ENCODE results near the gene UCN.
A peak's percentile ranks its signal among the peaks of the same experiment; 100 is the strongest.

UCN gene

DNA sequence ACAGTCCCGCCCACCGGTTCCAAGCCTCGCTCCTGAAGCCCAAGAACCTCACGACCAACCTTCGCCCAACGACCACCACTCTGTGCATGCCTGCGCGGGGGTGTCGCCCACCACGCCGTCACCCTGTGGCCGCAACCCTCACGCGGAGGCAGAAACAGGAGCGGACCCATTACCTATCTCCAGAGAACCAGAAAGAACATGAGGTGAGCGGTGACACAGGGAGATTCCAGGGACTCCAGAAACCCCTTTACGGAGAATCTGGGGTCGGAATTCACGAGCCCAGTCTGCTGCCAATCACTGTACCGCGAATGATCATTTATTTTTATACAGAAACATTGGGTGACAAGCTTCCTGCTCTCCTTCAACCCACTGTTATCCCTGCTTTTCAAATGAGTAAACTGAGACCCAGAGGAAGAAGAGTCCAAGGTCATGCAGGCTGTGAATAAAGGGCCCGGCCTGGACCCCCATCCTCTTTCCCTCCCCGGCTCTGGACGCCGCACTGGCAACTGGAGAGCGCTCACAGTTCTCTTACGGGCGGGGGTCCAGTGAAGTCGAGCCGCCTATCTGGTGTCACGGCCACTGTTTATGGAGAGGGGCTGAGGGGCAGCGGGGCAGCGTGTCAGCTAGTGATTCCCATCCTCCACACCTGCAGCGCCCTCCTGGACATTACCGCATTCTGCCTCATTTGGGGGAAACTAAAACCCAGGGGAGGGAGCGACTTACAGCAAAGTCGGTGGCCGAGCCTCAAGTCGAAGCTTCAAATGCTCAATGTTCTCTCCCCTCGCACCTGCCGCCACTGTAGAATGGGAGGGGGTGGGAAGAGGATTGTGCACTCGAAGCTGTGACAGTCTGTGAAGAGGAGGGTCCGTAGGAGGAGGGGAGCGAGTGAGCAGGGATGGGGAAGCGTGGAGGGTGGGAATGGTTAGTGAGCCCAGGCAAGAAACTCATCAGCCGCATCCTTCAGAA, 44.7 kb downstream of the UCN start:
- H4K20me1 ChIP-seq (ENCODE audit: control insufficient read depth, insufficient read depth, low read depth, low read length): no peaks in the 10 kb centered on the region
- H3K79me2 ChIP-seq (ENCODE audit: control insufficient read depth, low read length): no peaks in the 10 kb centered on the region
- H3K4me2 ChIP-seq (ENCODE audit: low read length): peak overlapping the region; percentile 89
- H3K4me1 ChIP-seq (ENCODE audit: control insufficient read depth, low read length): peaks cover 33% of the 10 kb centered on the region
- H3K4me3 ChIP-seq (ENCODE audit: low read length): peak overlapping the region; percentile 78
- H3K27me3 ChIP-seq (ENCODE audit: control insufficient read depth, low read length): peaks cover 73% of the 10 kb centered on the region
- no peaks in the 10 kb centered on the region for H3K9me2 ChIP-seq (replicated peaks; ENCODE audit: control insufficient read depth, low read length)
- H3K36me3 ChIP-seq (ENCODE audit: control insufficient read depth, low read length): no peaks in the 10 kb centered on the region
- no peak overlapping the region for H3K27ac ChIP-seq (ENCODE audit: low read depth, low read length)
- no peaks in the 10 kb centered on the region for H3F3A ChIP-seq (ENCODE audit: control insufficient read depth, insufficient read depth)
- TF ChIP-seq EZH2phosphoT487 (IDR thresholded peaks at IDR 0.05; ENCODE audit: borderline replicate concordance, low read length): peak; percentile 99
- TF ChIP-seq, protein P1, sequence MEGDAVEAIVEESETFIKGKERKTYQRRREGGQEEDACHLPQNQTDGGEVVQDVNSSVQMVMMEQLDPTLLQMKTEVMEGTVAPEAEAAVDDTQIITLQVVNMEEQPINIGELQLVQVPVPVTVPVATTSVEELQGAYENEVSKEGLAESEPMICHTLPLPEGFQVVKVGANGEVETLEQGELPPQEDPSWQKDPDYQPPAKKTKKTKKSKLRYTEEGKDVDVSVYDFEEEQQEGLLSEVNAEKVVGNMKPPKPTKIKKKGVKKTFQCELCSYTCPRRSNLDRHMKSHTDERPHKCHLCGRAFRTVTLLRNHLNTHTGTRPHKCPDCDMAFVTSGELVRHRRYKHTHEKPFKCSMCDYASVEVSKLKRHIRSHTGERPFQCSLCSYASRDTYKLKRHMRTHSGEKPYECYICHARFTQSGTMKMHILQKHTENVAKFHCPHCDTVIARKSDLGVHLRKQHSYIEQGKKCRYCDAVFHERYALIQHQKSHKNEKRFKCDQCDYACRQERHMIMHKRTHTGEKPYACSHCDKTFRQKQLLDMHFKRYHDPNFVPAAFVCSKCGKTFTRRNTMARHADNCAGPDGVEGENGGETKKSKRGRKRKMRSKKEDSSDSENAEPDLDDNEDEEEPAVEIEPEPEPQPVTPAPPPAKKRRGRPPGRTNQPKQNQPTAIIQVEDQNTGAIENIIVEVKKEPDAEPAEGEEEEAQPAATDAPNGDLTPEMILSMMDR (IDR thresholded peaks at IDR 0.05; ENCODE audit: low read depth, low read length, poor library complexity, severe bottlenecking): no peak
- no peaks in the 10 kb centered on the region for H3K9me3 ChIP-seq (ENCODE audit: control insufficient read depth, insufficient read depth, low read length)

DNA sequence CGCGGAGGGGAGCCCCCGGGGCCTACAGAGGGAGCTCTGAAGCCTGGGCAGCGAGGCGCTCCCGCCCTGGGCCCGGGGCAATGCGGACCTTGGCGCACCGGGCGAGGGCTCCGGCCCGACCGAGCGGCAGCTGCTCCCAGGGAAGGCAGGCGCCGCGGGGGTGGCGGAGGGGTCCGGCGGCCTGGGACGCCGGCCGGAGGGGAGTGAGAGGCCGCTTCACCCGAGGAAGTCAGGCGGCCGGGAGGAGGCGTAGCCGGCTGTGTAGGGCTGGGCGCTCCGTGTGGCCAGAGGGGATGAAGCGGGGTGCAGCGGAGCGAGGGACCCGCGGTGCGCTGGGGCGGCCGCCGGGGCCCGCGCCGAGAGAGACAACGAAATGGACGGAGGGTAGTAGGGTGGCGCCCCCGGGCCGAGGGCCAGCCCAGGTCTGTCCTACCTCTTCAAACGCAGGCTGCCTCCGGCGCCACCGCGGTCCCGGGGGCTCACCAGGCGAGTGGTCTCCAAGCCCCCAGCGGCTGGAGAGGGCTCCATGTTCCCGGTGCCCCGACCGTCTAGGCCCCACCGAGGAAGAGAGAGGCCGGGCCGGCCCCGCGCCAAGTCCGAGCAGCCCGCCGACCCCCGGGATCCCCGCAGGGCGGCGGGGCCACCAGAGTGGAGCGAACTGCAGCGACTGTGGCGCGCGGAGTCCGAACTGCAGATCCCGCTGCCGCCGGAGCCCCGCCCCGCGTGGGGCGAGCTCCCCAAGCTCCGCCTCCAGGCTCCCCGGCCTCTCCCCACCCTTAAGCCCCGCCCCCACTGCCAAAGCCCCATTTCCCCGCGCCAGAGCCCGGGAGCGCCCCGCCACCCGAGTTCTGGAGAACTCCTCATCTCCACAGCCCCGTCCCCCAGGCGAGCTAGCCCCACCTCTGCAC, 45.6 kb downstream of the UCN start, which contains the start of gene SLC30A3:
Gene SLC30A3, minus strand, starts transcription at position 669 of the 908 bp plus-strand sequence. Its CDS starts 141 bp downstream, at position 528.
- no peaks in the 10 kb centered on the region for H3K9me3 ChIP-seq (ENCODE audit: control insufficient read depth, insufficient read depth, low read length)
- TF ChIP-seq EZH2phosphoT487 (IDR thresholded peaks at IDR 0.05; ENCODE audit: borderline replicate concordance, low read length): peak; percentile 93; the same call in 1 of the 2 replicates
- TF ChIP-seq, protein P1 (IDR thresholded peaks at IDR 0.05; ENCODE audit: low read depth, low read length, poor library complexity, severe bottlenecking): no peak
- peak within 1 kb of the TSS; percentile 78 for H3K4me3 ChIP-seq (ENCODE audit: low read length)
- no peaks in the 10 kb centered on the region for H3K79me2 ChIP-seq (ENCODE audit: control insufficient read depth, low read length)
- H3F3A ChIP-seq (ENCODE audit: control insufficient read depth, insufficient read depth): no peaks in the 10 kb centered on the region
- peaks cover 33% of the 10 kb centered on the region for H3K4me1 ChIP-seq (ENCODE audit: control insufficient read depth, low read length)
- no peak within 1 kb of the TSS for H3K27ac ChIP-seq (ENCODE audit: low read depth, low read length)
- no peaks in the 10 kb centered on the region for H4K20me1 ChIP-seq (ENCODE audit: control insufficient read depth, insufficient read depth, low read depth, low read length)
- H3K27me3 ChIP-seq (ENCODE audit: control insufficient read depth, low read length): peaks cover 70% of the 10 kb centered on the region
- no peaks in the 10 kb centered on the region for H3K9me2 ChIP-seq (replicated peaks; ENCODE audit: control insufficient read depth, low read length)
- peak within 1 kb of the TSS; percentile 89 for H3K4me2 ChIP-seq (ENCODE audit: low read length)
- H3K36me3 ChIP-seq (ENCODE audit: control insufficient read depth, low read length): no peaks in the 10 kb centered on the region

DNA sequence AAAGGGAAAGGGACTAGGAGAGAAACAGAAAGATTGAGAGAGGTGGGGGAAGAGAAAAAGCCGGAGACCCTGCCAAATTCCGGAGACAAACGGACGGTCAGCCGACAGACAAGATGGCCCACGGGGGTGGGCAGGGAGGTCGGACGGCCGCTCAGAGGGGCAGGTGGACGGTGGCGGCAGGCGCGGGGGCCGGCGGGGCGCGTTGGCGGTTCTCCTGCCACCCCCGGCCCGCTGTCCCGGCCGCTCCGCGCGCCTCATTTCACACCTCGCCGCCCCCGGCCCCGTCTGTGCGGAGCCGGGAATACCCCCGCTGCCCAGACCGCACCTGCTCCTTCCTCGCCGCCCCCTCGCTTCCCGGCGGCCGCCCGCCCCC, 46.3 kb downstream of the UCN start:
- H3K27ac ChIP-seq (ENCODE audit: low read depth, low read length): no peak overlapping the region
- no peaks in the 10 kb centered on the region for H3K9me3 ChIP-seq (ENCODE audit: control insufficient read depth, insufficient read depth, low read length)
- no peaks in the 10 kb centered on the region for H3K79me2 ChIP-seq (ENCODE audit: control insufficient read depth, low read length)
- peaks cover 70% of the 10 kb centered on the region for H3K27me3 ChIP-seq (ENCODE audit: control insufficient read depth, low read length)
- H3K4me2 ChIP-seq (ENCODE audit: low read length): peak overlapping the region; percentile 89
- peaks cover 33% of the 10 kb centered on the region for H3K4me1 ChIP-seq (ENCODE audit: control insufficient read depth, low read length)
- peak overlapping the region; percentile 78 for H3K4me3 ChIP-seq (ENCODE audit: low read length)
- no peak for TF ChIP-seq EZH2phosphoT487 (IDR thresholded peaks at IDR 0.05; ENCODE audit: borderline replicate concordance, low read length)
- TF ChIP-seq, protein P1 (IDR thresholded peaks at IDR 0.05; ENCODE audit: low read depth, low read length, poor library complexity, severe bottlenecking): no peak
- no peaks in the 10 kb centered on the region for H3K9me2 ChIP-seq (replicated peaks; ENCODE audit: control insufficient read depth, low read length)
- no peaks in the 10 kb centered on the region for H3F3A ChIP-seq (ENCODE audit: control insufficient read depth, insufficient read depth)
- no peaks in the 10 kb centered on the region for H4K20me1 ChIP-seq (ENCODE audit: control insufficient read depth, insufficient read depth, low read depth, low read length)
- no peaks in the 10 kb centered on the region for H3K36me3 ChIP-seq (ENCODE audit: control insufficient read depth, low read length)
